ENCODE data around the gene ELMO1.

GRCh38 chr7:36918591-36918990, 530.1 kb downstream of the ELMO1 start:
- TF ChIP-seq CTCF (IDR thresholded peaks at IDR 0.05) (no peak), POLR2A (IDR thresholded peaks at IDR 0.05) (no peak), EP300 (IDR thresholded peaks at IDR 0.05; ENCODE audit: low read depth) (no peak), POLR2AphosphoS5 (IDR thresholded peaks at IDR 0.05) (no peak)

Data from transverse colon (tissue), 4 donors.